HG03064 (cell line): ENCODE measurements around the gene OVCA2.

Source experiments
- ATAC-seq: cut with Tn5 transposase; IDR thresholded peaks from one replicate; pipeline ENCODE4 v1.9.1; 2021; ENCODE audit warnings: low read depth; ENCODE audit not compliant: unreplicated experiment

OVCA2 gene

GRCh38 chr17:2029911-2030778, 11.7 kb upstream of the OVCA2 start, which contains the start of gene DPH1:
TSS of gene DPH1 (plus strand) at chr17:2030153. CDS start at chr17:2030170, 17 bp downstream.
- ATAC-seq = no peak

DNA sequence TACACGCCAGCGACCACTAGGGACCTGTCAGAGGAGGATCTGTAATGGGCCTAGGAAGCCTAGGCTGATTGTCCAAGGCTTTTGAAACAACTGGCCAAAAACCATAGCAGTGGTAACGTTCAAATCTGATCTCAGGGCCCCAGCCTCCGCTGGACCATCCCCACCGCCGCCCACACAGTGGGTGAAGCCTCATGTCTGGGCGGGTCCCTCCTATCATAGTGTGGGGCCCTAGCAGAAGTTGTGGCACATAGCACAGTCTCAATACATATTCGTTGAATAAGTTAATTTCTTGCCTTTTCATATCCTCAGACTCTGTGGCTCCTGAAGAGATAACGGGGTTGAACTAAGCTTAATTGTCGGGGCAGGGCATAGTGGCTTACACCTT, 11.1 kb upstream of the OVCA2 start:
- no peak for ATAC-seq

GRCh38 chr17:2033153-2033552, 8.7 kb upstream of the OVCA2 start:
- no peak for ATAC-seq

DNA sequence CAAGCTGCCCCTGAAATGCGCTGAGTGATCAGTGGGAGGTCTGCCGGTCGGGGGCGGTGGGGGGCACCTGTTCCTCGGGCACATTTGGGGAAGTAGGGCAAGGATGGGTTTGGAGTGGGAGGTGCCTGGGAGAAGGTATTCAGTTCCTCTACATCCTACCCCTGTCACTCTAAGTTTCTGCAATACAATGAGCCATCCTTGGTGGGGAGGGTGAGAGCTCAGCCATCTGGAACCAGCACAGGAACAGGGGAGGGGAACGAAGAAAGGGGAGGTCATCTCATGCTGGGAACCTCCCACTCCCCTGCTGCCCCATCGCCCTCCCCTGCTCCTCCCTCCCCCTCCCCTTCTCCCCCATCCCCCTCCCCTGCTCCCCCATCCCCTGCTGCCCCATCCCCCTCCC, 7.7 kb upstream of the OVCA2 start:
- ATAC-seq = no peak

DNA sequence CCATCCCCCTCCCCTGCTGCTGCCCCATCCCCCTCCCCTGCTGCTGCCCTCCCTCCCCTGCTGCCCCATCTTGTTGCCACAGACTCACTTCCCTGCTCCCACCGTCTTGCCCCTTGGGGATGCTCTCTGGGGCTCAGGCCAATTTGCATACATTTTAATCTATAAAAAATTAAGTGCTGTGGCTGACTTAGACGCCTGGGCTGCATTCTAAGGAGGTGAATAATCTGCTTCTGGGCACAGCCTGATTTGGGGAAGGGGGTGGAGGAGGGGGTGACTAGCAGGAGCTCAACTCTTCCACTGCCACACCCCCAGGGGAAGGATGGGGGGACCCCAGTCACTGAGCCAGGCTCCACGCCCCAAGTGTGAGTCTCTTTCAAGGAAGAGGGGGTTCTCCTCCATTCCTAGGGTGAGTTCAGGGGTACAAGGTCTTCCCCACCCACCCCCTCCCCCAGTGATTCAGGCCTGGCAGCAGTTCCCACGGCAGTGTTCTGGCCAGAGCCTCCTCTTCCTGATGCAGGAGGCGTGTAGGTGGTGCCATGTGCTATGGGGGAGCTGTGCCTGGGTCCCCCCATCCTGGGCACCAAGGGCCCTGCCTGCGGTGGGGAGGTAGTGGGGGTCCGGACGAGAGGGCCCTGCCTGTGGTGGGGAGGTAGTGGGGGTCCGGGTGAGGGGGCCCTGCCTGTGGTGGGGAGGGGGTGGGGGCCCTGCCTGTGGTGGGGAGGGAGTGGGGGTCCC, 6.8 kb upstream of the OVCA2 start:
- ATAC-seq = no peak

GRCh38 chr17:2035541-2036488, 6.0 kb upstream of the OVCA2 start:
- ATAC-seq = no peak

DNA sequence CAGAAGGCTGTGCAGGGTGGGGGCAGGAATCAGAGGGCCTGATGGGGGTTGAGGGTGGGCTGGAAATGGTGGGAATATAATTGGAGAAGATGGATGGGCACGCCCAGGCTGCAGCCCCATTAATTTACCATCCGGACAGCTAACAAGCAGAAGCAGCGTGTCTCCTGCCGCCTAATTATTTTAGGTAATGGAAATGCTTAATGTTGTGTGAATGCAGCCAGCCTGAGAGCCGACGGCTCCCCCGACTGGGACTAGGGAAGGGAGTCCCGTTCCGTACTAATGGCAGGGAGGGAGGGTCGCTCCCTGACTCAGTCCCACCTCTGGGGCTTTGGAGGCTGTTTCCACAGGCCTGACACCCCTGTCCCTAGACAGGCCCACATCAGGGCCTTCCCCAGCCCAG, 4.7 kb upstream of the OVCA2 start:
- ATAC-seq = no peak

DNA sequence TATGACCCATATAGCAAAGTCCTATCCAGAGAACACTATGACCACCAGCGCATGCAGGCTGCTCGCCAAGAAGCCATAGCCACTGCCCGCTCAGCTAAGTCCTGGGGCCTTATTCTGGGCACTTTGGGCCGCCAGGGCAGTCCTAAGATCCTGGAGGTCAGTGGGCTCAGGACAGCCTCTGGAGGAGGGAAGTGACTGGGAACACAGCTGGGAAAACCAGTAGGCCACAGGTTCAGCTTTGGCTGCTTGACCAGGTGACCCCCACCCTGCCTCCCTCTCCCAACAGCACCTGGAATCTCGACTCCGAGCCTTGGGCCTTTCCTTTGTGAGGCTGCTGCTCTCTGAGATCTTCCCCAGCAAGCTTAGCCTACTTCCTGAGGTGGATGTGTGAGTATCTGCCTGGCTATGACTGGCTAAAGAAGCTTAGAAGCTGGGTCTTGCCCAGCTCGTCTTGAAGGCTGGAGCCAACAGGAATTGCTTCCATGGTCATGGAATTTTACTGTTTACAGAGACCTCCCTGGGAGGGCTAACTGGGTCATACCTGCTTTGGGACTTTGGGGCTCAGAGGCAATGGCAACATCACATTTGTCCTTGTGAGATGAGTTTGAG, 1.5 kb upstream of the OVCA2 start:
- no peak for ATAC-seq

DNA sequence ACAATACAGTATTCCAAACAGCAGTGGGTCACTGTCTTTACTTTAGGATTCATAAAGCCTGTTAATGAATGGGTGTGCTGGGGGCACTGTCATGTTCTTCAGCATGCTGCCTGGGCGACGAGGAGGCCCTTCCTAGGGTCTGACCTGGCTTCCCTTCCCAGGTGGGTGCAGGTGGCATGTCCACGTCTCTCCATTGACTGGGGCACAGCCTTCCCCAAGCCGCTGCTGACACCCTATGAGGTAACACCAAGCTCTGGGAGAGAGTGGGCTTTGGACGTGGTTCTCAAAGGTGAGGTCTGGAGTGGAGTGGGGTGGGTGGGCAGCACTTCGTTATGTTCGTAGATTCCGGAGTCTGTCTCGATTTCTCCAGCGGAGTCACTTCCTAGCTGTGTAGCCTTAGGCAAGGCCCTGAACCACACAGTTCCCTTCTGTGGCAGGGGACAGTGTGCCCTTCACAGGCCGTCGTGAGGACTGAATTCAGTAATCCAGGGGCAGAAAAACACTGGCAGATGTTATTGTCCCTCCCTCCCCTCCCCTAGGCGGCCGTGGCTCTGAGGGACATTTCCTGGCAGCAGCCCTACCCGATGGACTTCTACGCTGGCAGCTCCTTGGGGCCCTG, 771 bp upstream of the OVCA2 start:
- ATAC-seq = no peak

- ATAC-seq = no peak
Measured at GRCh38 chr17:2042390-2042847, 597 bp downstream of the OVCA2 start.

GRCh38 chr17:2042933-2043332, 1.1 kb downstream of the OVCA2 start:
- ATAC-seq = no peak

GRCh38 chr17:2043785-2044184, 2.0 kb downstream of the OVCA2 start:
- no peak for ATAC-seq

DNA sequence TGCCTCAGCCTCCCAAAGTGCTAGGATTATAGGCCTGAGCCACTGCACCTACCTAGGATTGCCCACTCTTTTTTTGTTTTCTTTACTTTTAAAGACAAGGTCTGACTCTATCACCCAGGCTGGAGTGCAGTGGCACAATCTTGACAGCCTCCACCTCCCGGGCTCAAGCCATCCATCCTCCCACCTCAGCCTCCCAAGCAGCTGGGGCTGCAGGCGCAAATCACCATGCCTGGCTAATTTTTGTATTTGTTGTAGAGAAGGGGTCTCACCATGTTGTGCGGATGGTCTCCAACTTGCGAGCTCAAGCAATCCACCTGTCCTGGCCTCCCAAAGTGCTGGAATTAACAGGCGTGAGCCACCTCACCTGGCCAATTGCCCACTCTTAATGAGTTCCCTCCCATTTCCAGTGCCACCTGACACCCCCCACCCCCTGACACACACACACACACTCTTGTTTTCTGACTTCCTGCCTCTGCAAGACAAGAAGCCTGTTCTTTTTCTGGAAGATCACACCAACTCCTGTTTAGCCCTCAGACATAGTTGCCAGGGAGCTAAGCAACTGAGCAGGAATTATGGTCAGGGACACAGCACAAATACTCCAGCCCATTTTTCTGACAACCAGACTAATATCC, 2.6 kb downstream of the OVCA2 start:
- ATAC-seq = no peak

DNA sequence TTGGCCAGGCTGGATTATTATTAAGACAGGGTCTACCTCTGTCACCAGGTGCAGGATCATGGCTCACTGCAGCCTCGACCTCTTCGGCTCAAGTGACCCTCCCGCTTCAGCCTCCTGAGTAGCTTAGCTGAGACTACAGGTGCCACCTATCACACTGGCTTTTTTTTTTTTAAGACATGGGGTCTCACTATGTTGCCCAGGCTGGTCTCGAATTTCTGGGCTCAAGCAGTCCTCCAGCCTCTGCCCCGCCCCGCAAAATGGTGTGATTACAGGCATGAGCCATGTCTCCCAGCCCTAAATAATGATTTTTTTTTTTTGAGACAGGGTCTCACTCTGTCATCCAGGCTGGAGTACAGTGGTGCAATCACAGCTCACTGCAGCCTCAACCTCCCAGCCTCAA, 5.8 kb downstream of the OVCA2 start:
- ATAC-seq = no peak

GRCh38 chr17:2048805-2049204, 7.0 kb downstream of the OVCA2 start:
- ATAC-seq = no peak

- peak; percentile 39 for ATAC-seq
Measured at GRCh38 chr17:2049333-2050299, 7.8 kb downstream of the OVCA2 start.

- no peak for ATAC-seq
Measured at GRCh38 chr17:2050300-2051060, 8.7 kb downstream of the OVCA2 start.
